GM12875 (cell line): ENCODE results near the gene VTCN1.

Experiments used
- H3K4me3 ChIP-seq: one replicate; pipeline ENCODE4 v1.5.1; 2011; ENCODE audit warnings: low read depth, low read length, control low read depth
- CTCF ChIP-seq: IDR thresholded peaks from 2 replicates; pipeline ENCODE4 v1.5.1; 2011; ENCODE audit warnings: low read depth, mild to moderate bottlenecking, control low read depth, inconsistent platforms, low read length, moderate library complexity, borderline replicate concordance; ENCODE audit not compliant: insufficient read depth

The VTCN1 gene

GRCh38 chr1:117142200-117142599 is 68.5 kb downstream of the VTCN1 start:
- no peak overlapping the region for H3K4me3 ChIP-seq
- no peak for TF ChIP-seq CTCF

GRCh38 chr1:117138561-117138960 is 72.2 kb downstream of the VTCN1 start:
- H3K4me3 ChIP-seq: no peak overlapping the region
- no peak for TF ChIP-seq CTCF

GRCh38 chr1:117138106-117138505 is 72.6 kb downstream of the VTCN1 start:
- no peak overlapping the region for H3K4me3 ChIP-seq
- TF ChIP-seq CTCF: no peak

- no peak for TF ChIP-seq CTCF
- no peak overlapping the region for H3K4me3 ChIP-seq
Measured at GRCh38 chr1:117137281-117137855, 73.4 kb downstream of the VTCN1 start.

- H3K4me3 ChIP-seq: no peak overlapping the region
- no peak for TF ChIP-seq CTCF
Measured at GRCh38 chr1:117136749-117137148, 74.0 kb downstream of the VTCN1 start.

GRCh38 chr1:117135329-117135728 is 75.4 kb downstream of the VTCN1 start:
- no peak overlapping the region for H3K4me3 ChIP-seq
- TF ChIP-seq CTCF: no peak

GRCh38 chr1:117130526-117130925 is 80.2 kb downstream of the VTCN1 start:
- H3K4me3 ChIP-seq: no peak overlapping the region
- TF ChIP-seq CTCF: no peak
